A549 (cell line): ENCODE measurements around the gene ZNF384. TPM values are rescaled to one million over a fixed set of nuclear protein-coding genes. Genes with fewer than 3 reads are reported as not detected.
A peak's percentile ranks its signal among the peaks of the same experiment; 100 is the strongest.
"Not testable (repeated sequence)": the region's sequence is repeated elsewhere in the genome, so short reads cannot be mapped to it uniquely, and the experiment has no call there.

Experiments
- ATAC-seq, 2 experiments: fragments of 200-7000 bp in 1 of 2; fragments of >200 bp in 1 of 2; cut with Nextera tagmentation in 1 of 2; cut with Tn5 transposase in 1 of 2; 3 replicates each; pipeline versions ENCODE4 v1.8.0 to v1.9.1; 2018 to 2020; ENCODE audit warnings: mild to moderate bottlenecking in 1 of 2, moderate library complexity in 1 of 2
- CTCF ChIA-PET: fragments of 300-600 bp; sonication (Branson Sonifier 250); formaldehyde crosslinking; extraction: SDS; loops from one replicate; lab custom pipeline; 2021; ENCODE audit warnings: antibody characterized with exemption, inconsistent platforms; lab: Yijun Ruan, JAX
- POLR2A ChIA-PET: fragments of 350-600 bp; formaldehyde crosslinking; extraction: SDS; loops from one replicate; lab custom pipeline; 2021; ENCODE audit warnings: antibody characterized with exemption, inconsistent platforms; lab: Yijun Ruan, JAX
- DNase-seq, 2 experiments: peaks; one replicate each; pipeline versions ENCODE4 v3.0.0 to v3.0.0-alpha.2; 2011 to 2016; ENCODE audit warnings: low read depth in 1 of 2, low spot score in 1 of 2
- FAIRE-seq: peaks from 2 replicates; lab custom pipeline; 2011; peaks lifted over from hg19 to GRCh38; lab: Jason Lieb, UNC
- H3K27ac ChIP-seq, 2 experiments: fragments of >200 bp; sonication (Bioruptor Twin); formaldehyde crosslinking; 3 replicates each; pipeline ENCODE4 v1.5.1; 2016 to 2017
- H3K4me1 ChIP-seq: fragments of >200 bp; sonication (Bioruptor Twin); formaldehyde crosslinking; 3 replicates; pipeline ENCODE4 v1.6.1; 2016
- H3K4me2 ChIP-seq: fragments of >200 bp; sonication (Bioruptor Twin); formaldehyde crosslinking; 3 replicates; pipeline ENCODE4 v1.6.1; 2016
- H3K4me3 ChIP-seq: fragments of >200 bp; sonication (Bioruptor Twin); formaldehyde crosslinking; 3 replicates; pipeline ENCODE4 v1.5.1; 2016
- H3K9me3 ChIP-seq: fragments of >200 bp; sonication (Bioruptor Twin); formaldehyde crosslinking; 3 replicates; pipeline ENCODE4 v1.6.1; 2016
- CBX2 ChIP-seq: fragments of 200-600 bp; sonication (generic); IDR thresholded peaks from 2 replicates; pipeline ENCODE4 v1.6.1; 2016; ENCODE audit warnings: low read depth, mild to moderate bottlenecking, borderline replicate concordance
- CBX8 ChIP-seq: fragments of 200-600 bp; sonication (generic); IDR thresholded peaks from 2 replicates; pipeline ENCODE4 v1.6.1; 2016
- CHD4 ChIP-seq: fragments of 200-600 bp; sonication (generic); IDR thresholded peaks from 2 replicates; pipeline ENCODE4 v1.6.1; 2016; ENCODE audit warnings: antibody characterized with exemption, mild to moderate bottlenecking, borderline replicate concordance
- EHF ChIP-seq: fragments of 250-450 bp; sonication (Bioruptor Pico); IDR thresholded peaks from 2 replicates; pipeline ENCODE4 v1.5.0; 2020; ENCODE audit warnings: mild to moderate bottlenecking
- ESRRA ChIP-seq: fragments of 150-350 bp; IDR thresholded peaks from 2 replicates; pipeline ENCODE4 v1.6.1; 2014; ENCODE audit warnings: mild to moderate bottlenecking, low read length, borderline replicate concordance
- FOSL2 ChIP-seq, 2 experiments: fragments of 450-650 bp in 1 of 2; fragments of >200 bp in 1 of 2; sonication (Bioruptor Twin) in 1 of 2; formaldehyde crosslinking; IDR thresholded peaks; 2 replicates each; pipeline versions ENCODE4 v1.5.0 to v1.6.1; 2016 to 2020; ENCODE audit warnings: mild to moderate bottlenecking in 1 of 2, moderate library complexity in 1 of 2
- GATA3 ChIP-seq: IDR thresholded peaks from 2 replicates; pipeline ENCODE4 v1.6.1; 2012; ENCODE audit warnings: borderline replicate concordance
- HDAC2 ChIP-seq: fragments of 200-600 bp; sonication (generic); IDR thresholded peaks from 2 replicates; pipeline ENCODE4 v1.6.1; 2016
- JUNB ChIP-seq: fragments of >200 bp; sonication (Bioruptor Twin); formaldehyde crosslinking; IDR thresholded peaks from 2 replicates; pipeline ENCODE4 v1.6.1; 2016
- KDM1A ChIP-seq: fragments of 200-600 bp; sonication (generic); IDR thresholded peaks from 2 replicates; pipeline ENCODE4 v1.6.1; 2016; ENCODE audit warnings: low read depth, mild to moderate bottlenecking
- MAZ ChIP-seq: fragments of 150-350 bp; IDR thresholded peaks from 2 replicates; pipeline ENCODE4 v1.6.1; 2014; ENCODE audit warnings: antibody characterized with exemption, low read depth, low read length, borderline replicate concordance
- NR3C1 ChIP-seq: fragments of >200 bp; sonication (Bioruptor Twin); formaldehyde crosslinking; IDR thresholded peaks from 3 replicates; pipeline ENCODE4 v1.6.1; 2017
- PHF8 ChIP-seq: fragments of 200-600 bp; sonication (generic); IDR thresholded peaks from 2 replicates; pipeline ENCODE4 v1.6.1; 2016; ENCODE audit warnings: low read depth, mild to moderate bottlenecking, antibody characterized with exemption, moderate library complexity, borderline replicate concordance
- RCOR1 ChIP-seq: fragments of 150-350 bp; IDR thresholded peaks from 2 replicates; pipeline ENCODE4 v1.6.1; 2014; ENCODE audit warnings: antibody characterized with exemption, low read length, low read depth
- RFX5 ChIP-seq: fragments of 450-650 bp; IDR thresholded peaks from 2 replicates; pipeline ENCODE4 v1.7.1; 2014; ENCODE audit warnings: antibody characterized with exemption, mild to moderate bottlenecking, moderate library complexity
- SMC3 ChIP-seq: fragments of >200 bp; sonication (Bioruptor Twin); formaldehyde crosslinking; IDR thresholded peaks from 3 replicates; pipeline ENCODE4 v1.6.1; 2018; ENCODE audit warnings: inconsistent platforms
- TFCP2L1 ChIP-seq: fragments of 250-450 bp; sonication (Bioruptor Pico); IDR thresholded peaks from 2 replicates; pipeline ENCODE4 v1.5.0; 2021; ENCODE audit warnings: mild to moderate bottlenecking
- TP53 ChIP-seq: fragments of 250-450 bp; sonication (Bioruptor Pico); IDR thresholded peaks from 2 replicates; pipeline ENCODE4 v1.5.0; 2021; ENCODE audit warnings: mild to moderate bottlenecking, moderate library complexity
- WGBS: methylation state at CpG from one replicate; pipeline ENCODE4 v1.1.6; 2017; ENCODE audit errors: missing lambda C conversion rate; 5-methylcytosine and 5-hydroxymethylcytosine counted together
- polyA plus RNA-seq, 4 experiments: library from polyadenylated mRNA; depleted of rRNA in 3 of 4; stranded (reverse); fragments of >200 nt; fragmentation: RNase III in 1 of 4; extraction: RNeasy Plus Mini Kit Qiagen cat#74134 plus additional on column Dnase treatment in 1 of 4; gene quantifications; 2 replicates in 3 of 4; 3 replicates in 1 of 4; pipeline ENCODE4 v1.2.3, GENCODE V29; 2011 to 2017
- TF ChIP-seq, protein P1 (sequence below): fragments of 450-650 bp; IDR thresholded peaks from 2 replicates; pipeline ENCODE4 v1.6.1; 2014; ENCODE audit warnings: antibody characterized with exemption
- TF ChIP-seq, protein P2 (sequence below): IDR thresholded peaks from 2 replicates; pipeline ENCODE4 v1.6.1; 2012
- TF ChIP-seq, protein P3 (sequence below): fragments of 200-600 bp; sonication (generic); IDR thresholded peaks from 2 replicates; pipeline ENCODE4 v1.6.1; 2016; ENCODE audit warnings: antibody characterized with exemption, mild to moderate bottlenecking, moderate library complexity
- TF ChIP-seq, protein P4 (sequence below): IDR thresholded peaks from 2 replicates; pipeline ENCODE4 v1.6.1; 2012; ENCODE audit warnings: low read depth, borderline replicate concordance
- TF ChIP-seq, protein P5 (sequence below): fragments of 150-350 bp; IDR thresholded peaks from 2 replicates; pipeline ENCODE4 v1.6.1; 2014; ENCODE audit warnings: low read depth, mild to moderate bottlenecking, low read length

ZNF384 gene
- polyA plus RNA-seq, 2 of the 4 experiments (the other 2 are of a cell fraction), result 59.6 to 79.8 TPM

DNA sequence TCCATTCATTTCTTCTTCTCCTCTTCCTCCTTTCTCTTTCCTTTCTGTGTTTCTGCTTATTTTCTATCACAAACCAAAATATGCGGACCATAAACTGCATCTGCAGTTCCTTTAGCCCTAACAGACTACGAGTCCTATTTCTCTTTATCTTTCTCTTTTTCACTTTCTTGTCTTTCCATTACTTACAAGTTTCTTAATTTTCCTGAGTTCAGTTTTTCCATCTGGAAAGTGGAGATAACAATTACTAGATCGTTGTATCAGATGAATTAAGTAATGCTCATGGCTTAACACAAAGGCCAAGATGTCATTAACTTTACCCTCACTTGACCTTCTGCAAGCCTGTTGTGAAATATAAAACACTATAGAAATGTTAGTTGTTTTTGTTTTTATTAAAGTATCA, 33.7 kb upstream of the ZNF384 start:
- H3K9me3 ChIP-seq, result no peaks in the 10 kb centered on the region
- ChIA-PET CTCF (interaction anchor here (1.0 to 7.6 kb wide), 9 partner anchors 8 to 320 kb away, joined by 3 to 52 read pairs (median 4); partner anchors contain the start of genes MLF2 and ZNF384), POLR2A (interaction anchor here (0.6 to 3.0 kb wide), 12 partner anchors 11 to 221 kb away, joined by 4 to 86 read pairs (median 8); partner anchors contain the start of genes C12orf57, MLF2, NOP2 and PTMS)
- TF ChIP-seq TP53 (CRISPR knock-in tag), result no peak
- no peak for TF ChIP-seq RCOR1
- no peak for TF ChIP-seq EHF (CRISPR knock-in tag)
- TF ChIP-seq MAZ, result no peak
- TF ChIP-seq, protein P1, sequence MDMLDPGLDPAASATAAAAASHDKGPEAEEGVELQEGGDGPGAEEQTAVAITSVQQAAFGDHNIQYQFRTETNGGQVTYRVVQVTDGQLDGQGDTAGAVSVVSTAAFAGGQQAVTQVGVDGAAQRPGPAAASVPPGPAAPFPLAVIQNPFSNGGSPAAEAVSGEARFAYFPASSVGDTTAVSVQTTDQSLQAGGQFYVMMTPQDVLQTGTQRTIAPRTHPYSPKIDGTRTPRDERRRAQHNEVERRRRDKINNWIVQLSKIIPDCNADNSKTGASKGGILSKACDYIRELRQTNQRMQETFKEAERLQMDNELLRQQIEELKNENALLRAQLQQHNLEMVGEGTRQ, result no peak
- no peak for TF ChIP-seq CBX8
- no peak for FAIRE-seq
- peak overlapping the region in 1 of 2 experiments; percentile 89; a peak in 2 of 6 replicates for H3K27ac ChIP-seq
- H3K4me1 ChIP-seq, result peaks cover 13% of the 10 kb centered on the region
- ATAC-seq, result no peak
- H3K4me2 ChIP-seq, result peak overlapping the region; percentile 61
- DNase-seq, result no peak
- WGBS, result 78% methylated on average over 3 of the region's 3 CpGs
- peak overlapping the region; percentile 61; the same call in 2 of the 3 replicates for H3K4me3 ChIP-seq

DNA sequence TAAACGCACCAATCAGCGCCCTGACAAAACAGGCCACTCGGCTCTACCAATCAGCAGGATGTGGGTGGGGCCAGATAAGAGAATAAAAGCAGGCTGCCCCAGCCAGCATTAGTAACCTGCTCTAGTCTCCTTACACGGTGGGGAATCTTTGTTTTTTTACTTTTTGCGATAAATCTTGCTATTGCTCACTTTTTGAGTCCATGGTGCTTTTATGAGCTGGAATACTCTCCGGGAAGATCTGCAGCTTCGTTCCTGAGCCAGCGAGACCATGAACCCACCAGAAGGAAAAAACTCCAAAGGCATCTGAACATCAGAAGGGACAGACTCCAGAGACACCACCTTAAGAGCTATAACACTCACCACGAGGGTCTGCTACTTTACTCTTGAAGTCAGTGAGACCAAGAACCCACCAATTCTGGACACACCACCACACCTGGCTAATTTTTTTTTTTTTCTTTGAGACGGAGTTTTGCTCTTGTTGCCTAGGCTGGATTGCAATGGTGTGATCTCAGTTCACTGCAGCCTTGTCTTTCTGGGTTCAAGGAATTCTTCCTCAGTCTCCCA, 27.8 kb upstream of the ZNF384 start:
- no peaks in the 10 kb centered on the region for H3K9me3 ChIP-seq
- DNase-seq (no peak), ATAC-seq (no peak), FAIRE-seq (no peak)
- H3K4me3 ChIP-seq, result no peak overlapping the region
- 78% methylated on average over 10 of the region's 10 CpGs for WGBS
- no peak overlapping the region for H3K27ac ChIP-seq
- ChIA-PET CTCF (interaction anchor here (1.3 kb wide), 1 partner anchor 99 kb away, joined by 4 read pairs; no protein-coding TSS in a partner anchor), POLR2A (interaction anchor here (0.5 kb wide), 1 partner anchor 28 kb away, joined by 6 read pairs; the partner anchor contains the start of gene ZNF384)
- no peak overlapping the region for H3K4me2 ChIP-seq
- no peak for TF ChIP-seq PHF8
- no peak for TF ChIP-seq TP53 (CRISPR knock-in tag)
- TF ChIP-seq RFX5, result no peak
- TF ChIP-seq RCOR1, result no peak
- TF ChIP-seq CBX2, result no peak
- TF ChIP-seq, protein P1, result no peak
- TF ChIP-seq JUNB, result no peak
- TF ChIP-seq GATA3, result no peak
- TF ChIP-seq, protein P2, sequence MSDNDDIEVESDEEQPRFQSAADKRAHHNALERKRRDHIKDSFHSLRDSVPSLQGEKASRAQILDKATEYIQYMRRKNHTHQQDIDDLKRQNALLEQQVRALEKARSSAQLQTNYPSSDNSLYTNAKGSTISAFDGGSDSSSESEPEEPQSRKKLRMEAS, result no peak
- TF ChIP-seq, protein P3, sequence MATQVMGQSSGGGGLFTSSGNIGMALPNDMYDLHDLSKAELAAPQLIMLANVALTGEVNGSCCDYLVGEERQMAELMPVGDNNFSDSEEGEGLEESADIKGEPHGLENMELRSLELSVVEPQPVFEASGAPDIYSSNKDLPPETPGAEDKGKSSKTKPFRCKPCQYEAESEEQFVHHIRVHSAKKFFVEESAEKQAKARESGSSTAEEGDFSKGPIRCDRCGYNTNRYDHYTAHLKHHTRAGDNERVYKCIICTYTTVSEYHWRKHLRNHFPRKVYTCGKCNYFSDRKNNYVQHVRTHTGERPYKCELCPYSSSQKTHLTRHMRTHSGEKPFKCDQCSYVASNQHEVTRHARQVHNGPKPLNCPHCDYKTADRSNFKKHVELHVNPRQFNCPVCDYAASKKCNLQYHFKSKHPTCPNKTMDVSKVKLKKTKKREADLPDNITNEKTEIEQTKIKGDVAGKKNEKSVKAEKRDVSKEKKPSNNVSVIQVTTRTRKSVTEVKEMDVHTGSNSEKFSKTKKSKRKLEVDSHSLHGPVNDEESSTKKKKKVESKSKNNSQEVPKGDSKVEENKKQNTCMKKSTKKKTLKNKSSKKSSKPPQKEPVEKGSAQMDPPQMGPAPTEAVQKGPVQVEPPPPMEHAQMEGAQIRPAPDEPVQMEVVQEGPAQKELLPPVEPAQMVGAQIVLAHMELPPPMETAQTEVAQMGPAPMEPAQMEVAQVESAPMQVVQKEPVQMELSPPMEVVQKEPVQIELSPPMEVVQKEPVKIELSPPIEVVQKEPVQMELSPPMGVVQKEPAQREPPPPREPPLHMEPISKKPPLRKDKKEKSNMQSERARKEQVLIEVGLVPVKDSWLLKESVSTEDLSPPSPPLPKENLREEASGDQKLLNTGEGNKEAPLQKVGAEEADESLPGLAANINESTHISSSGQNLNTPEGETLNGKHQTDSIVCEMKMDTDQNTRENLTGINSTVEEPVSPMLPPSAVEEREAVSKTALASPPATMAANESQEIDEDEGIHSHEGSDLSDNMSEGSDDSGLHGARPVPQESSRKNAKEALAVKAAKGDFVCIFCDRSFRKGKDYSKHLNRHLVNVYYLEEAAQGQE, result no peak
- TF ChIP-seq KDM1A, result no peak
- no peak for TF ChIP-seq FOSL2 (IDR thresholded peaks at IDR 0.05)
- no peak for TF ChIP-seq FOSL2 (CRISPR knock-in tag; IDR thresholded peaks at IDR 0.05)
- TF ChIP-seq NR3C1, result no peak
- no peak for TF ChIP-seq TFCP2L1
- TF ChIP-seq CHD4, result no peak
- TF ChIP-seq, protein P4, sequence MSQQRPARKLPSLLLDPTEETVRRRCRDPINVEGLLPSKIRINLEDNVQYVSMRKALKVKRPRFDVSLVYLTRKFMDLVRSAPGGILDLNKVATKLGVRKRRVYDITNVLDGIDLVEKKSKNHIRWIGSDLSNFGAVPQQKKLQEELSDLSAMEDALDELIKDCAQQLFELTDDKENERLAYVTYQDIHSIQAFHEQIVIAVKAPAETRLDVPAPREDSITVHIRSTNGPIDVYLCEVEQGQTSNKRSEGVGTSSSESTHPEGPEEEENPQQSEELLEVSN, result no peak
- TF ChIP-seq, protein P5, sequence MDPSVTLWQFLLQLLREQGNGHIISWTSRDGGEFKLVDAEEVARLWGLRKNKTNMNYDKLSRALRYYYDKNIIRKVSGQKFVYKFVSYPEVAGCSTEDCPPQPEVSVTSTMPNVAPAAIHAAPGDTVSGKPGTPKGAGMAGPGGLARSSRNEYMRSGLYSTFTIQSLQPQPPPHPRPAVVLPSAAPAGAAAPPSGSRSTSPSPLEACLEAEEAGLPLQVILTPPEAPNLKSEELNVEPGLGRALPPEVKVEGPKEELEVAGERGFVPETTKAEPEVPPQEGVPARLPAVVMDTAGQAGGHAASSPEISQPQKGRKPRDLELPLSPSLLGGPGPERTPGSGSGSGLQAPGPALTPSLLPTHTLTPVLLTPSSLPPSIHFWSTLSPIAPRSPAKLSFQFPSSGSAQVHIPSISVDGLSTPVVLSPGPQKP, result no peak
- no peak for TF ChIP-seq ESRRA
- TF ChIP-seq HDAC2, result no peak
- no peak for TF ChIP-seq SMC3
- no peaks in the 10 kb centered on the region for H3K4me1 ChIP-seq

DNA sequence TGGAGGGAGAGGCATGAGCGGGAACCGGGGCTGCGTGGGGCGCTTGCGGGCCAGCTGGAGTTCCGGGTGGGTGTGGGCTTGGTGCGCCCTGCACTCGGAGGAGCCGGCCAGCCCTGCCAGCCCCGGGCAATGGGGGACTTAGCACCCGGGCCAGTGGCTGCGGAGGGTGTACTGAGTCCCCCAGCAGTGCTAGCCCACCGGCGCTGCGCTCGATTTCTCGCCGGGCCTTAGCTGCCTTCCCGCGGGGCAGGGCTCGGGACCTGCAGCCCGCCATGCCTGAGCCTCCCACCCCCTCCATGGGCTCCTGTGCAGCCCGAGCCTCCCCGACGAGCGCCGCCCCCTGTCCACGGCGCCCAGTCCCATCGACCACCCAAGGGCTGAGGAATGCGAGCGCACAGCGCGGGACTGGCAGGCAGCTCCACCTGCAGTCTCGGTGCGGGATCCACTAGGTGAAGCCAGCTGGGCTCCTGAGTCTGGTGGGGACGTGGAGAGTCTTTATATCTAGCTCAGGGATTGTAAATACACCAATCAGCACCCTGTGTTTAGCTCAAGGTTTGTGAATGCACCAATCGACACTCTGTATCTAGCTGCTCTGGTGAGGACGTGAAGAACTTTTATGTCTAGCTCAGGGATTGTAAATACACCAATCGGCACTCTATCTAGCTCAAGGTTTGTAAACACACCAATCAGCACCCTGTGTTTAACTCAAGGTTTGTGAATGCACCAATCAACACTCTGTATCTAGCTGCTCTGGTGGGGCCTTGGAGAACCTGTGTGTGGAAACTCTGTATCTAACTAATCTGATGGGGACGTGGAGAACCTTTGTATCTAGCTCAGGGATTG, 27.1 kb upstream of the ZNF384 start:
- not testable (repeated sequence) for H3K4me1 ChIP-seq, ATAC-seq, H3K9me3 ChIP-seq, H3K27ac ChIP-seq, H3K4me3 ChIP-seq, H3K4me2 ChIP-seq, DNase-seq, FAIRE-seq
- ChIA-PET CTCF (interaction anchor here (1.3 to 2.7 kb wide), 3 partner anchors 7 to 119 kb away, joined by 4 to 10 read pairs (median 4); partner anchors contain the start of gene COPS7A), POLR2A (interaction anchor here (1.7 kb wide), 1 partner anchor 8 kb away, joined by 6 read pairs; the partner anchor contains the start of gene COPS7A)
- WGBS, result 88% methylated on average over 16 of the region's 41 CpGs
